Measurements from ENCODE around the gene ETV3.

GRCh38 chr1:157136133-157136532 lies 2.1 kb downstream of the ETV3 start:
- TF ChIP-seq CTCF (IDR thresholded peaks at IDR 0.05) = 0 out of 2 replicates have a peak, but pooled peaks have one; percentile 32
- TF ChIP-seq ZFX (IDR thresholded peaks at IDR 0.05; ENCODE audit: borderline replicate concordance) = no peak

All from 22Rv1 (cell line).